CD14-positive monocyte (primary cell): ENCODE data around the gene UBXN11. TPM values are rescaled to one million over a fixed set of nuclear protein-coding genes. Genes with fewer than 3 reads are reported as not detected.
A peak's percentile ranks its signal among the peaks of the same experiment; 100 is the strongest.

Experiments used
- DNase-seq, 3 donors: peaks; one replicate each; pipeline ENCODE4 v3.0.0-alpha.2; 2011 to 2022
- H2AFZ ChIP-seq: 2 replicates; pipeline ENCODE4 v1.6.0; 2012; ENCODE audit warnings: mild to moderate bottlenecking, low read depth, low read length, inconsistent platforms; ENCODE audit not compliant: insufficient read depth, poor library complexity, severe bottlenecking
- H3K27ac ChIP-seq, 2 donors: 1 replicate in 1 of 2; 2 replicates in 1 of 2; pipeline ENCODE4 v1.5.1; 2012 to 2013; ENCODE audit warnings: low read length in 2 of 2, control low read depth in 1 of 2, inconsistent platforms in 1 of 2, low read depth in 1 of 2, mild to moderate bottlenecking in 1 of 2
- H3K27me3 ChIP-seq, 2 donors: one replicate each; pipeline versions ENCODE4 v1.6.0 to v1.6.1; 2011 to 2013; ENCODE audit warnings: low read length in 2 of 2; ENCODE audit not compliant: control insufficient read depth in 2 of 2, insufficient read depth in 2 of 2
- H3K36me3 ChIP-seq, 2 donors: replicated peaks in 1 of 2; 1 replicate in 1 of 2; 2 replicates in 1 of 2; pipeline versions ENCODE4 v1.5.1 to v1.6.1; 2012 to 2013; ENCODE audit warnings: low read length in 2 of 2, control low read depth in 1 of 2, inconsistent platforms in 1 of 2, mild to moderate bottlenecking in 1 of 2; ENCODE audit not compliant: insufficient read depth in 2 of 2, control insufficient read depth in 1 of 2
- H3K4me1 ChIP-seq, 2 donors: 1 replicate in 1 of 2; 2 replicates in 1 of 2; pipeline versions ENCODE4 v1.5.1 to v1.6.1; 2012 to 2013; ENCODE audit warnings: low read length in 2 of 2, control low read depth in 1 of 2, inconsistent platforms in 1 of 2, mild to moderate bottlenecking in 1 of 2, moderate library complexity in 1 of 2; ENCODE audit not compliant: insufficient read depth in 2 of 2, control insufficient read depth in 1 of 2
- H3K4me2 ChIP-seq: replicated peaks from 2 replicates; pipeline ENCODE3; 2012; ENCODE audit warnings: low read length, moderate library complexity, mild to moderate bottlenecking; ENCODE audit not compliant: poor library complexity, severe bottlenecking; ENCODE audit errors: extremely low read depth
- H3K4me3 ChIP-seq, 3 experiments: fragments of 200-600 bp in 1 of 3; sonication (generic) in 1 of 3; replicated peaks in 1 of 3; 1 replicate in 2 of 3; 2 replicates in 1 of 3; pipeline ENCODE4 v1.5.1; 2011 to 2013; ENCODE audit warnings: low read length in 3 of 3, mild to moderate bottlenecking in 3 of 3, control low read depth in 2 of 3, low read depth in 2 of 3, inconsistent platforms in 1 of 3, moderate library complexity in 1 of 3
- H3K79me2 ChIP-seq: 2 replicates; pipeline ENCODE4 v1.6.0; 2012; ENCODE audit warnings: mild to moderate bottlenecking, control low read depth, inconsistent platforms, low read length, moderate library complexity; ENCODE audit not compliant: insufficient read depth
- H3K9ac ChIP-seq: 2 replicates; pipeline ENCODE4 v1.6.0; 2017; ENCODE audit warnings: low read length, mild to moderate bottlenecking; ENCODE audit not compliant: insufficient read depth, poor library complexity, severe bottlenecking
- H3K9me3 ChIP-seq, 2 donors: replicated peaks in 1 of 2; 1 replicate in 1 of 2; 2 replicates in 1 of 2; pipeline versions ENCODE4 v1.5.1 to v1.6.1; 2012 to 2013; ENCODE audit warnings: low read length in 2 of 2, control low read depth in 1 of 2; ENCODE audit not compliant: control insufficient read depth in 1 of 2, insufficient read depth in 1 of 2
- H4K20me1 ChIP-seq: 2 replicates; pipeline ENCODE4 v1.6.0; 2012; ENCODE audit warnings: mild to moderate bottlenecking, low read length, control low read depth, moderate library complexity; ENCODE audit not compliant: insufficient read depth
- H3K27ac Mint-ChIP-seq, 7 donors: one replicate each; pipeline ENCODE4 v1.8.0; 2020; ENCODE audit warnings: mild to moderate bottlenecking in 7 of 7, mixed read lengths in 7 of 7, moderate library complexity in 6 of 7, inconsistent platforms in 2 of 7
- H3K27me3 Mint-ChIP-seq, 3 donors: one replicate each; pipeline ENCODE4 v1.8.0; 2021 to 2022; ENCODE audit warnings: low read depth in 3 of 3, mild to moderate bottlenecking in 3 of 3, mixed read lengths in 3 of 3, moderate library complexity in 3 of 3, inconsistent platforms in 1 of 3
- H3K36me3 Mint-ChIP-seq, 2 donors: one replicate each; pipeline ENCODE4 v1.8.0; 2020; ENCODE audit warnings: mixed read lengths in 2 of 2, inconsistent platforms in 1 of 2, mild to moderate bottlenecking in 1 of 2
- H3K4me1 Mint-ChIP-seq: one replicate; pipeline ENCODE4 v1.8.0; 2020; ENCODE audit warnings: mild to moderate bottlenecking, mixed read lengths
- H3K4me3 Mint-ChIP-seq, 2 donors: one replicate each; pipeline ENCODE4 v1.8.0; 2020; ENCODE audit warnings: mild to moderate bottlenecking in 2 of 2, mixed read lengths in 2 of 2, moderate library complexity in 1 of 2
- H3K9me3 Mint-ChIP-seq, 7 donors: one replicate each; pipeline ENCODE4 v1.8.0; 2020 to 2022; ENCODE audit warnings: mixed read lengths in 7 of 7, mild to moderate bottlenecking in 6 of 7, moderate library complexity in 6 of 7, inconsistent platforms in 2 of 7
- WGBS: methylation state at CpG from one replicate; pipeline ENCODE4 v1.1.5; 2013; ENCODE audit warnings: missing lambda C conversion rate; ENCODE audit not compliant: insufficient coverage; 5-methylcytosine and 5-hydroxymethylcytosine counted together
- intact Hi-C, 2 donors: fragments of 100-400 bp; cut with micrococcal nuclease; formaldehyde crosslinking; loops; one replicate each; pipeline versions ENCODE4 v1.15.0 to v1.15.1; 2023
- polyA minus RNA-seq: library from RNA; depleted of rRNA, polyadenylated mRNA; stranded (reverse); fragments of >200 nt; gene quantifications from 2 replicates; pipeline ENCODE4 v1.2.3, GENCODE V29; 2012
- polyA plus RNA-seq, 3 donors: library from polyadenylated mRNA; depleted of rRNA in 1 of 3; unstranded in 2 of 3; stranded (reverse) in 1 of 3; fragments of 300-500 nt in 2 of 3; fragments of >200 nt in 1 of 3; fragmentation: Illumina TruSeq in 2 of 3; gene quantifications; 1 replicate in 2 of 3; 2 replicates in 1 of 3; pipeline ENCODE4 v1.2.3, GENCODE V29; 2012 to 2021
- total RNA-seq, 12 experiments: library from RNA in 1 of 12; stranded (reverse) in 1 of 12; fragments of 120-200 nt in 1 of 12; gene quantifications; one replicate each; pipeline ENCODE4 v1.2.4 and lab custom pipeline; 2013 to 2026; ENCODE audit warnings: mixed read lengths in 6 of 12, inconsistent platforms in 1 of 12
- TF ChIP-seq, protein P1 (sequence below): fragments of 200-600 bp; IDR thresholded peaks from one replicate; pipeline ENCODE4 v1.8.0; 2022; ENCODE audit warnings: antibody characterized with exemption, mild to moderate bottlenecking

Gene UBXN11, protein sequence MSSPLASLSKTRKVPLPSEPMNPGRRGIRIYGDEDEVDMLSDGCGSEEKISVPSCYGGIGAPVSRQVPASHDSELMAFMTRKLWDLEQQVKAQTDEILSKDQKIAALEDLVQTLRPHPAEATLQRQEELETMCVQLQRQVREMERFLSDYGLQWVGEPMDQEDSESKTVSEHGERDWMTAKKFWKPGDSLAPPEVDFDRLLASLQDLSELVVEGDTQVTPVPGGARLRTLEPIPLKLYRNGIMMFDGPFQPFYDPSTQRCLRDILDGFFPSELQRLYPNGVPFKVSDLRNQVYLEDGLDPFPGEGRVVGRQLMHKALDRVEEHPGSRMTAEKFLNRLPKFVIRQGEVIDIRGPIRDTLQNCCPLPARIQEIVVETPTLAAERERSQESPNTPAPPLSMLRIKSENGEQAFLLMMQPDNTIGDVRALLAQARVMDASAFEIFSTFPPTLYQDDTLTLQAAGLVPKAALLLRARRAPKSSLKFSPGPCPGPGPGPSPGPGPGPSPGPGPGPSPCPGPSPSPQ
- 110 TPM for total RNA-seq (2013)
- polyA plus RNA-seq (100 to 1,000 TPM in 1 of 3 donors, 10 to 100 TPM in 2; 48.0 to 885 (median 52.1) TPM), polyA minus RNA-seq (77.6 and 79.7 TPM in 2 replicates), total RNA-seq (lab: John Stamatoyannopoulos, UW) (33.1 to 256 (median 168) reads per million in 11 experiments)

DNA sequence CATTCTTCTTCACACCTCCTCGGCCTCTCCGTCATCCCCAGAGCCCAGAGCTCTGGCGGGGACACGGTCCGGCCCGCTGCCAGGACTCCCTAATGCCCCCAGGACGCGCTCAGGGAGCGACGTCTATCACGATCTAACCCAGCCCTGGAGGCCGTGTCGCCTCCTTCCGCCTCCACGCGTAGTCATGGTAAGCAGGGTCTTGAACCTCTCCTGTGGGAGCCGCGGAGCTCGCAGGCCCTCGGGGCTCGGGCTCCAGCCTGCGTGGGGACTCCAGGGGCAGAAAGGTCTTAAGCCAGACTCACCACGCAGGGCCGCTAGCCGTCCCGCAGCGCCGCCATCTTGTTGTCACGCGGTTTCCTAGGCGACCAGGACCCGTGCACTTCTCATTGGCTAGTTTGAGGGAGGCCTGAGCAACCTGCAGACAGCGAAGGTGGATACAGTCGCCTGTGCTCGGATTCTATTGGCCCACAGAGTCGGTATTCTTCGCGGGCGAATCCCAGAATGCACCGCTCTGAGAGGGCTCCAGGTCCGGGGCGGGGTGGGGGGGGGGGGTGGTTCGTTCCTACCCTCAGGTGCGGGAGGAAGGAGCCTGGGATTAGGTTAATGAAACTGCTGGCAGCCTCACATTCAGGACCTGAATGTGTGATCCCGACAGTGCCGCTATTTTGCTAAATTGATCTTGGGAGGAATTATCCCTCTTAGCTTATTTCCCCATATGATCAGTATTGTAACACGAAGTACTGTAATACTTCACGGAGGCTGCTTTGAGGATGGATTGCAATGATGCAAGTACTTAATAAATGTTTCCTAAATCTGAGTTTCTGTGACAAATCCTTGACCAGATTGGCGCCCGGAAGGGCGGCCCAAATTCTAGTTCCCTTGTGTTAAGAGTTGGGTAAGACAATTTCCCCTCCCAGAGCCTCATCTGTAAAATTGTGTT is at the start of gene UBXN11:
UBXN11 (minus strand) TSS at position 347 of the 940 bp plus-strand sequence. CDS start 3,753 bp downstream, outside the sequence.
- Mint-ChIP-seq H3K27me3 (peaks cover 0 to 7% (median 0%) of the 10 kb centered on the region in 3 donors), H3K9me3 (peaks cover 0 to 2% (median 0%) of the 10 kb centered on the region in 7 donors), H3K4me1 (peaks cover 77% of the 10 kb centered on the region), H3K36me3 (peaks cover 11 to 26% of the 10 kb centered on the region in 2 donors), H3K27ac (peak within 1 kb of the TSS; percentile 95 to 100 (median 100)), H3K4me3 (peak within 1 kb of the TSS; percentile 95 to 98)
- Histone ChIP-seq H3K4me2 (peak within 1 kb of the TSS; percentile 82), H3K27me3 (no peaks in the 10 kb centered on the region), H3K9ac (peak within 1 kb of the TSS; percentile 73), H4K20me1 (no peaks in the 10 kb centered on the region), H3K4me3 (peak within 1 kb of the TSS; percentile 58 to 83 (median 71)), H3K36me3 (peaks cover 4 to 20% of the 10 kb centered on the region in 2 donors), H3K27ac (peak within 1 kb of the TSS; percentile 91 to 97), H3K4me1 (peaks cover 79 to 91% of the 10 kb centered on the region in 2 donors), H3K79me2 (peaks cover 57% of the 10 kb centered on the region), H3K9me3 (no peaks in the 10 kb centered on the region), H2AFZ (peak within 1 kb of the TSS; percentile 55)
- TF ChIP-seq, protein P1, sequence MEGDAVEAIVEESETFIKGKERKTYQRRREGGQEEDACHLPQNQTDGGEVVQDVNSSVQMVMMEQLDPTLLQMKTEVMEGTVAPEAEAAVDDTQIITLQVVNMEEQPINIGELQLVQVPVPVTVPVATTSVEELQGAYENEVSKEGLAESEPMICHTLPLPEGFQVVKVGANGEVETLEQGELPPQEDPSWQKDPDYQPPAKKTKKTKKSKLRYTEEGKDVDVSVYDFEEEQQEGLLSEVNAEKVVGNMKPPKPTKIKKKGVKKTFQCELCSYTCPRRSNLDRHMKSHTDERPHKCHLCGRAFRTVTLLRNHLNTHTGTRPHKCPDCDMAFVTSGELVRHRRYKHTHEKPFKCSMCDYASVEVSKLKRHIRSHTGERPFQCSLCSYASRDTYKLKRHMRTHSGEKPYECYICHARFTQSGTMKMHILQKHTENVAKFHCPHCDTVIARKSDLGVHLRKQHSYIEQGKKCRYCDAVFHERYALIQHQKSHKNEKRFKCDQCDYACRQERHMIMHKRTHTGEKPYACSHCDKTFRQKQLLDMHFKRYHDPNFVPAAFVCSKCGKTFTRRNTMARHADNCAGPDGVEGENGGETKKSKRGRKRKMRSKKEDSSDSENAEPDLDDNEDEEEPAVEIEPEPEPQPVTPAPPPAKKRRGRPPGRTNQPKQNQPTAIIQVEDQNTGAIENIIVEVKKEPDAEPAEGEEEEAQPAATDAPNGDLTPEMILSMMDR, result no peak
- intact Hi-C loops, result loop anchor here in 1 of 2 donors (1.0 to 2.0 kb wide), 4 partner anchors 10 to 28 kb away; no protein-coding TSS in a partner anchor
- under 1% methylated on average over 32 of the region's 51 CpGs for WGBS
- peak; percentile 91 to 98 (median 92) for DNase-seq
